Adrenal gland (tissue), 12 donors: ENCODE data around the gene SSBP3. TPM values are rescaled to one million over a fixed set of nuclear protein-coding genes. Genes with fewer than 3 reads are reported as not detected.

Source experiments
- DNase-seq, 7 donors: peaks; one replicate each; pipeline ENCODE4 v3.0.0-alpha.2; 2019 to 2020
- H3K27ac ChIP-seq, 5 donors: fragments of 200-600 bp; sonication (generic) in 4 of 5; 1 replicate in 3 of 5; 2 replicates in 2 of 5; pipeline versions ENCODE4 v1.5.1 to v1.8.0; 2016 to 2020; ENCODE audit warnings: mild to moderate bottlenecking in 1 of 5
- H3K27me3 ChIP-seq: fragments of 200-600 bp; 2 replicates; pipeline ENCODE4 v1.8.0; 2021
- H3K36me3 ChIP-seq, 2 donors: fragments of 200-600 bp; replicated peaks in 1 of 2; 1 replicate in 1 of 2; 2 replicates in 1 of 2; pipeline versions ENCODE4 v1.5.1 to v1.8.0; 2018 to 2022
- H3K4me1 ChIP-seq, 2 donors: fragments of 200-600 bp; replicated peaks in 1 of 2; 1 replicate in 1 of 2; 2 replicates in 1 of 2; pipeline versions ENCODE4 v1.5.1 to v1.8.0; 2018 to 2021
- H3K4me3 ChIP-seq, 4 donors: fragments of 200-600 bp; sonication (generic) in 3 of 4; one replicate each; pipeline ENCODE4 v1.5.1; 2016 to 2018
- H3K9me3 ChIP-seq, 3 donors: fragments of 200-600 bp; sonication (generic) in 1 of 3; replicated peaks in 1 of 3; 1 replicate in 2 of 3; 2 replicates in 1 of 3; pipeline versions ENCODE4 v1.5.1 to v1.8.0; 2016 to 2021
- CTCF ChIP-seq, 6 experiments: fragments of 450-650 bp in 4 of 6; fragments of 200-600 bp in 2 of 6; sonication (generic) in 1 of 6; IDR thresholded peaks; 1 replicate in 5 of 6; 2 replicates in 1 of 6; pipeline versions ENCODE4 v1.5.1 to v1.8.0; 2016 to 2021; ENCODE audit warnings: antibody characterized with exemption in 6 of 6, mild to moderate bottlenecking in 2 of 6, moderate library complexity in 1 of 6
- POLR2A ChIP-seq, 2 donors: fragments of 450-650 bp; IDR thresholded peaks; one replicate each; pipeline ENCODE4 v1.6.1; 2017; ENCODE audit warnings: antibody characterized with exemption in 2 of 2, mild to moderate bottlenecking in 2 of 2, moderate library complexity in 1 of 2
- WGBS, 4 donors: extraction: QIAGEN DNeasy Blood & Tissue Kit in 2 of 4; methylation state at CpG; one replicate each; pipeline versions ENCODE4 v1.1.5 to v1.1.7; 2013 to 2017; 5-methylcytosine and 5-hydroxymethylcytosine counted together
- intact Hi-C, 2 donors: fragments of 100-400 bp; cut with DNase I; formaldehyde crosslinking; loops; one replicate each; pipeline versions ENCODE4 v1.14.1 to v1.15.0; 2022 to 2023
- polyA plus RNA-seq, 3 donors: library from polyadenylated mRNA; stranded (reverse); fragments of 200-250 nt in 2 of 3; fragments of 350-450 nt in 1 of 3; fragmentation: Illumina TruSeq in 1 of 3; extraction: RNeasy Lipid Tissue Mini Kit (QIAGEN cat#74804) in 1 of 3; gene quantifications; one replicate each; pipeline ENCODE4 v1.2.3, GENCODE V29; 2013 to 2014
- total RNA-seq, 9 donors: library from RNA; depleted of rRNA in 4 of 9; stranded (reverse); fragments of >200 nt in 4 of 9; fragments of 120-200 nt in 1 of 9; fragmentation: NEBNext Ultra II Directional in 1 of 9; extraction: Animal tissue kit (Norgen Biotek cat#: 25700) in 1 of 9; gene quantifications; one replicate each; pipeline versions ENCODE4 v1.1.0 to v1.2.4, GENCODE V29; 2013 to 2023
- donor health status: healthy with polysubstance abuse.
- donor health status: Bipolar disorder and iron deficiency.
- donor health status: DM: yes; HTN: yes; CAD: no.
- donor health status: DM: no; HTN: no; CAD: no.
- donor health status: DM: no; HTN: no; CAD: no.
- donor health status: DM: yes; HTN: yes; CAD: no.

Gene SSBP3
- total and polyA plus RNA-seq, 12 donors = 15.3 to 150 (median 66.0) TPM

GRCh38 chr1:54276617-54277450, 129.4 kb downstream of the SSBP3 start:
- WGBS, 4 donors = 83 to 93% (median 91%) methylated on average over 11 of the region's 11 CpGs
- DNase-seq = no peak
- Histone ChIP-seq H3K27me3 (no peaks in the 10 kb centered on the region), H3K27ac (peak overlapping the region; percentile 14 to 99 (median 90)), H3K36me3 (no peaks in the 10 kb centered on the region), H3K9me3 (no peaks in the 10 kb centered on the region), H3K4me1 (peaks cover 57 to 80% of the 10 kb centered on the region in 2 donors), H3K4me3 (no peak overlapping the region)
- TF ChIP-seq POLR2A (IDR thresholded peaks at IDR 0.05) = no peak
- TF ChIP-seq CTCF (IDR thresholded peaks at IDR 0.05) = no peak
- intact Hi-C loops = loop anchor here (5.0 to 10.0 kb wide), 3 partner anchors 128 to 210 kb away; partner anchors contain the start of gene SSBP3 (in 2 of the 2)

GRCh38 chr1:54275349-54275748, 130.8 kb downstream of the SSBP3 start:
- peak; percentile 82 to 95 (median 93) for DNase-seq
- no peaks in the 10 kb centered on the region for H3K9me3 ChIP-seq
- peaks cover 59 to 85% of the 10 kb centered on the region in 2 donors for H3K4me1 ChIP-seq
- peak overlapping the region; percentile 90 to 99 (median 96) for H3K27ac ChIP-seq
- no peak overlapping the region for H3K4me3 ChIP-seq
- H3K27me3 ChIP-seq = no peaks in the 10 kb centered on the region
- TF ChIP-seq CTCF (IDR thresholded peaks at IDR 0.05) (peak in 5 of 6 experiments; percentile 27 to 58 (median 47)), POLR2A (IDR thresholded peaks at IDR 0.05) (peak in 1 of 2 donors; percentile 70)
- no peaks in the 10 kb centered on the region for H3K36me3 ChIP-seq
- WGBS, 4 donors = 4 to 23% (median 4%) methylated on average over 3 of the region's 3 CpGs; no CpG with 5 or more reads in 1 of the 4 donors
- intact Hi-C loops = loop anchor here (5.0 to 10.0 kb wide), 3 partner anchors 129 to 212 kb away; partner anchors contain the start of gene SSBP3 (in 2 of the 2)

- WGBS, 4 donors = 37 to 66% (median 49%) methylated on average over 8 to 11 of the region's 11 CpGs
- Histone ChIP-seq H3K27me3 (no peaks in the 10 kb centered on the region), H3K27ac (peak overlapping the region; percentile 90 to 99 (median 96)), H3K4me3 (no peak overlapping the region), H3K4me1 (peaks cover 59 to 85% of the 10 kb centered on the region in 2 donors), H3K36me3 (no peaks in the 10 kb centered on the region), H3K9me3 (no peaks in the 10 kb centered on the region)
- intact Hi-C loops = loop anchor here (5.0 to 10.0 kb wide), 3 partner anchors 130 to 212 kb away; partner anchors contain the start of gene SSBP3 (in 2 of the 2)
- TF ChIP-seq POLR2A (IDR thresholded peaks at IDR 0.05) (no peak), CTCF (IDR thresholded peaks at IDR 0.05) (no peak)
- no peak for DNase-seq
Measured at GRCh38 chr1:54274881-54275280, 131.3 kb downstream of the SSBP3 start.

GRCh38 chr1:54274448-54274847, 131.7 kb downstream of the SSBP3 start:
- H3K9me3 ChIP-seq = no peaks in the 10 kb centered on the region
- peak overlapping the region; percentile 90 to 99 (median 96) for H3K27ac ChIP-seq
- TF ChIP-seq POLR2A (IDR thresholded peaks at IDR 0.05) (no peak), CTCF (IDR thresholded peaks at IDR 0.05) (no peak)
- H3K4me3 ChIP-seq = no peak overlapping the region
- 55 to 60% (median 56%) methylated on average over 6 to 8 of the region's 8 CpGs for WGBS, 4 donors
- no peaks in the 10 kb centered on the region for H3K27me3 ChIP-seq
- H3K36me3 ChIP-seq = no peaks in the 10 kb centered on the region
- peak in 1 of 7 donors; percentile 53 for DNase-seq
- intact Hi-C loops = loop anchor here (10.0 kb wide), 2 partner anchors 130 to 150 kb away; partner anchors contain the start of gene SSBP3 (in 2 of the 2)
- H3K4me1 ChIP-seq = peaks cover 59 to 82% of the 10 kb centered on the region in 2 donors
